Glutamatergic neuron (in vitro differentiated cells): ENCODE data around the gene KPTN. TPM values are rescaled to one million over a fixed set of nuclear protein-coding genes. Genes with fewer than 3 reads are reported as not detected.

Experiments used
- DNase-seq: peaks from one replicate; pipeline ENCODE4 v3.0.0; 2022
- H3K27ac Mint-ChIP-seq: one replicate; pipeline ENCODE4 v1.8.0; 2020; ENCODE audit warnings: mild to moderate bottlenecking, mixed read lengths, inconsistent platforms; ENCODE audit not compliant: unreplicated experiment
- H3K27me3 Mint-ChIP-seq: one replicate; pipeline ENCODE4 v1.8.0; 2020; ENCODE audit warnings: mild to moderate bottlenecking, moderate library complexity, mixed read lengths, inconsistent platforms; ENCODE audit not compliant: unreplicated experiment
- H3K36me3 Mint-ChIP-seq: one replicate; pipeline ENCODE4 v1.8.0; 2020; ENCODE audit warnings: mild to moderate bottlenecking, mixed read lengths, inconsistent platforms; ENCODE audit not compliant: unreplicated experiment
- H3K4me1 Mint-ChIP-seq: one replicate; pipeline ENCODE4 v1.8.0; 2020; ENCODE audit warnings: mild to moderate bottlenecking, low read depth, mixed read lengths, inconsistent platforms; ENCODE audit not compliant: unreplicated experiment
- H3K4me3 Mint-ChIP-seq: one replicate; pipeline ENCODE4 v1.8.0; 2020; ENCODE audit warnings: mild to moderate bottlenecking, mixed read lengths, inconsistent platforms; ENCODE audit not compliant: unreplicated experiment
- H3K9me3 Mint-ChIP-seq: one replicate; pipeline ENCODE4 v1.8.0; 2020; ENCODE audit warnings: mild to moderate bottlenecking, moderate library complexity, mixed read lengths, inconsistent platforms; ENCODE audit not compliant: unreplicated experiment
- CTCF ChIP-seq: fragments of 200-600 bp; sonication (generic); IDR thresholded peaks from one replicate; pipeline ENCODE4 v1.5.0; 2021; ENCODE audit not compliant: partially characterized antibody, unreplicated experiment
- total RNA-seq: library from RNA; stranded (reverse); fragmentation: NEBNext Ultra II Directional; extraction: Animal tissue kit (Norgen Biotek cat#: 25700); gene quantifications from one replicate; pipeline ENCODE4 v1.2.1, GENCODE V29; 2021; ENCODE audit not compliant: unreplicated experiment

Gene KPTN
- total RNA-seq, 1 donor from 2014 or later, result 51.2 TPM

GRCh38 chr19:47505506-47505905, 21.5 kb upstream of the KPTN start:
- no peak for TF ChIP-seq CTCF
- no peak for DNase-seq
- H3K4me1 Mint-ChIP-seq, result peaks cover 42% of the 10 kb centered on the region
- peaks cover 6% of the 10 kb centered on the region for H3K27me3 Mint-ChIP-seq
- no peak overlapping the region for H3K4me3 Mint-ChIP-seq
- H3K27ac Mint-ChIP-seq, result no peak overlapping the region
- no peaks in the 10 kb centered on the region for H3K36me3 Mint-ChIP-seq
- peaks cover 7% of the 10 kb centered on the region for H3K9me3 Mint-ChIP-seq

GRCh38 chr19:47503826-47504150, 19.8 kb upstream of the KPTN start:
- no peak for DNase-seq
- Mint-ChIP-seq H3K4me3 (no peak overlapping the region), H3K4me1 (peaks cover 45% of the 10 kb centered on the region), H3K27me3 (peaks cover 8% of the 10 kb centered on the region), H3K27ac (no peak overlapping the region), H3K36me3 (no peaks in the 10 kb centered on the region), H3K9me3 (peaks cover 15% of the 10 kb centered on the region)
- no peak for TF ChIP-seq CTCF

GRCh38 chr19:47503130-47503825, 19.3 kb upstream of the KPTN start:
- Mint-ChIP-seq H3K27me3 (peaks cover 8% of the 10 kb centered on the region), H3K4me3 (no peak overlapping the region), H3K4me1 (peaks cover 46% of the 10 kb centered on the region), H3K27ac (peak overlapping the region; percentile 12), H3K9me3 (peaks cover 18% of the 10 kb centered on the region), H3K36me3 (no peaks in the 10 kb centered on the region)
- no peak for TF ChIP-seq CTCF
- DNase-seq, result no peak

GRCh38 chr19:47499863-47500830, 16.1 kb upstream of the KPTN start:
- peaks cover 10% of the 10 kb centered on the region for H3K27me3 Mint-ChIP-seq
- H3K4me3 Mint-ChIP-seq, result peak overlapping the region; percentile 77
- peak overlapping the region; percentile 93 for H3K27ac Mint-ChIP-seq
- no peak for TF ChIP-seq CTCF
- DNase-seq, result no peak
- peaks cover 17% of the 10 kb centered on the region for H3K9me3 Mint-ChIP-seq
- H3K36me3 Mint-ChIP-seq, result no peaks in the 10 kb centered on the region
- peaks cover 58% of the 10 kb centered on the region for H3K4me1 Mint-ChIP-seq

GRCh38 chr19:47499371-47499770, 15.4 kb upstream of the KPTN start:
- H3K4me3 Mint-ChIP-seq, result peak overlapping the region; percentile 63
- peaks cover 12% of the 10 kb centered on the region for H3K27me3 Mint-ChIP-seq
- TF ChIP-seq CTCF, result no peak
- DNase-seq, result no peak
- H3K36me3 Mint-ChIP-seq, result no peaks in the 10 kb centered on the region
- peaks cover 58% of the 10 kb centered on the region for H3K4me1 Mint-ChIP-seq
- H3K27ac Mint-ChIP-seq, result peak overlapping the region; percentile 93
- peaks cover 20% of the 10 kb centered on the region for H3K9me3 Mint-ChIP-seq
